BLaER1 (cell line): Measurements from ENCODE around the gene KIF26B.
"Not testable (repeated sequence)": the region's sequence is repeated elsewhere in the genome, so short reads cannot be mapped to it uniquely, and the experiment has no call there.

ENCODE experiments used
- H3K27ac ChIP-seq: shearing (Covaris generic); formaldehyde crosslinking; 2 replicates; pipeline ENCODE4 v1.8.1; 2022
- H3K27me3 ChIP-seq: shearing (Covaris generic); formaldehyde crosslinking; 2 replicates; pipeline ENCODE4 v1.8.1; 2022
- H3K36me3 ChIP-seq: shearing (Covaris generic); formaldehyde crosslinking; 2 replicates; pipeline ENCODE4 v1.8.1; 2022
- H3K4me1 ChIP-seq: shearing (Covaris generic); formaldehyde crosslinking; 2 replicates; pipeline ENCODE4 v1.8.1; 2022
- H3K4me2 ChIP-seq: shearing (Covaris generic); formaldehyde crosslinking; 2 replicates; pipeline ENCODE4 v1.8.1; 2022
- H3K4me3 ChIP-seq: shearing (Covaris generic); formaldehyde crosslinking; 2 replicates; pipeline ENCODE4 v1.8.1; 2022
- H3K9ac ChIP-seq: shearing (Covaris generic); formaldehyde crosslinking; 2 replicates; pipeline ENCODE4 v1.8.1; 2022
- H3K9me3 ChIP-seq: shearing (Covaris generic); formaldehyde crosslinking; 2 replicates; pipeline ENCODE4 v1.8.1; 2022
- H4K20me1 ChIP-seq: shearing (Covaris generic); formaldehyde crosslinking; 2 replicates; pipeline ENCODE4 v1.8.1; 2022
- Cebpa-rat ChIP-seq: shearing (Covaris generic); IDR thresholded peaks from 2 replicates; pipeline ENCODE4 v1.8.1; 2022

Gene KIF26B

DNA sequence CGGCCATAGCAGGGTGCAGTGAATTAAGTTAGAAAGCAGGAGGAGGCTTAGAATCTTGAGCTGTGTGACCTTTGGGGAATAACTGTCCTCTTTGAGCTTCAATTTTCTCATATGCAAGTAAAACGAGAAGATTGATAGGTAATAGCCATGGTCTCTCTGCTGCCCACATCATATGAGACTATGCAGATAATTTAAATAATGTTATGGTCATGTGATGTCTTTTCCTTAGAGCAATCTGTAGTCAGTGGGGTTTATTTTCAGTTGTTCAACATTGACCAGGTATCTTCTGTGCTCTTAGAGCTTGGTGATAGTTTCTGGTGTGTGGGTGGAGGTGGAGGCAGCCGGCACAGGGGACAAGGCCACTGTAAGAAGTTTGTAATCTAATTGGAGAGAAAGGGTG, 537.1 kb downstream of the KIF26B start:
- Histone ChIP-seq H3K9ac (no peak overlapping the region), H3K9me3 (peaks cover 17% of the 10 kb centered on the region), H3K4me2 (no peak overlapping the region), H3K27me3 (no peaks in the 10 kb centered on the region), H3K36me3 (no peaks in the 10 kb centered on the region), H3K4me3 (no peak overlapping the region), H3K27ac (no peak overlapping the region), H3K4me1 (no peaks in the 10 kb centered on the region), H4K20me1 (no peaks in the 10 kb centered on the region)
- TF ChIP-seq Cebpa-rat: no peak

GRCh38 chr1:245692318-245692717, 537.5 kb downstream of the KIF26B start:
- H4K20me1 ChIP-seq: no peaks in the 10 kb centered on the region
- H3K27ac ChIP-seq: no peak overlapping the region
- peaks cover 17% of the 10 kb centered on the region for H3K9me3 ChIP-seq
- H3K36me3 ChIP-seq: no peaks in the 10 kb centered on the region
- no peaks in the 10 kb centered on the region for H3K27me3 ChIP-seq
- no peak overlapping the region for H3K4me2 ChIP-seq
- no peaks in the 10 kb centered on the region for H3K4me1 ChIP-seq
- no peak overlapping the region for H3K9ac ChIP-seq
- TF ChIP-seq Cebpa-rat: no peak
- no peak overlapping the region for H3K4me3 ChIP-seq

DNA sequence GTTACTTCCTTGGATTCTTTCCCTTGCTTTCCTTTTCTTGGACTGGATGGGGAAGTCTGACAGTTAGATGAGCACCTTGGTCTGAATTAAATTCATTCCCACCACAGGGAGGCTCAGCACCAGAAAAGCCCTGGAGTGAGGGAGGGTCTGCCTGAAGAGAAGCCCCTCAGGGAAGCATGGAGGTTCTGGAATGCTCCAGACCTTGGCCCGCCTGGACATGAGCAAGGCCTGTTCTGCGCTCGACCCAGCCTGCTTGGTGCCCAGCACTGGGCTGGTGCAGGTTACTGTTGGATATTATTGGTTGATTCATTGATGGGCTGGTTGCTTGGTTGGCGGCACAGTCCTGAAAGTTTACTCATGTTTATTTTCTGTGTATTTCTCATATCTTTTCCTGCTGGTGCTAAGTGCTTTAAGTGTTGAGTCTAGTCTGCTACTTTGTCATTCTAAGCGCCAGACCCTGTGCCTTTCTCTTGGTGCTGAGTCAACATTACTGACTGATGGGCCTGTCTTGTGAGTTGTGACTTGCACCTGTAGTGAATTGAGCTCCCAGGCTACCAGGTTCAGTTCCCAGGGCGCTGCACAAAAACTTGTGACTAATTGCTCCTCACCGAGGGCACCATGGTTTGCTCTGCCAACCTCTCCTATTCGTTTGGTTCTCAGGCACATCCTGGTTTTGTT, 538.5 kb downstream of the KIF26B start:
- Histone ChIP-seq H3K9me3 (peaks cover 8% of the 10 kb centered on the region), H3K4me2 (no peak overlapping the region), H3K27me3 (no peaks in the 10 kb centered on the region), H3K4me3 (no peak overlapping the region), H3K9ac (no peak overlapping the region), H3K36me3 (no peaks in the 10 kb centered on the region), H3K4me1 (peaks cover 2% of the 10 kb centered on the region), H4K20me1 (no peaks in the 10 kb centered on the region), H3K27ac (no peak overlapping the region)
- no peak for TF ChIP-seq Cebpa-rat

GRCh38 chr1:245693941-245694752, 539.4 kb downstream of the KIF26B start:
- Histone ChIP-seq H3K9ac (no peak overlapping the region), H4K20me1 (no peaks in the 10 kb centered on the region), H3K27ac (no peak overlapping the region), H3K9me3 (no peaks in the 10 kb centered on the region), H3K27me3 (no peaks in the 10 kb centered on the region), H3K36me3 (no peaks in the 10 kb centered on the region), H3K4me1 (peaks cover 11% of the 10 kb centered on the region), H3K4me2 (no peak overlapping the region), H3K4me3 (no peak overlapping the region)
- TF ChIP-seq Cebpa-rat: no peak

GRCh38 chr1:245694753-245695195, 540.0 kb downstream of the KIF26B start:
- Histone ChIP-seq H3K4me1 (peaks cover 17% of the 10 kb centered on the region), H3K9me3 (no peaks in the 10 kb centered on the region), H3K4me2 (no peak overlapping the region), H3K36me3 (no peaks in the 10 kb centered on the region), H3K4me3 (no peak overlapping the region), H4K20me1 (no peaks in the 10 kb centered on the region), H3K9ac (no peak overlapping the region), H3K27ac (no peak overlapping the region), H3K27me3 (no peaks in the 10 kb centered on the region)
- TF ChIP-seq Cebpa-rat: no peak

GRCh38 chr1:245695211-245695610, 540.4 kb downstream of the KIF26B start:
- Histone ChIP-seq H3K4me2 (no peak overlapping the region), H3K9me3 (no peaks in the 10 kb centered on the region), H3K27ac (no peak overlapping the region), H3K9ac (no peak overlapping the region), H3K4me3 (no peak overlapping the region), H3K36me3 (no peaks in the 10 kb centered on the region), H3K27me3 (no peaks in the 10 kb centered on the region), H4K20me1 (no peaks in the 10 kb centered on the region), H3K4me1 (peaks cover 21% of the 10 kb centered on the region)
- TF ChIP-seq Cebpa-rat: no peak

DNA sequence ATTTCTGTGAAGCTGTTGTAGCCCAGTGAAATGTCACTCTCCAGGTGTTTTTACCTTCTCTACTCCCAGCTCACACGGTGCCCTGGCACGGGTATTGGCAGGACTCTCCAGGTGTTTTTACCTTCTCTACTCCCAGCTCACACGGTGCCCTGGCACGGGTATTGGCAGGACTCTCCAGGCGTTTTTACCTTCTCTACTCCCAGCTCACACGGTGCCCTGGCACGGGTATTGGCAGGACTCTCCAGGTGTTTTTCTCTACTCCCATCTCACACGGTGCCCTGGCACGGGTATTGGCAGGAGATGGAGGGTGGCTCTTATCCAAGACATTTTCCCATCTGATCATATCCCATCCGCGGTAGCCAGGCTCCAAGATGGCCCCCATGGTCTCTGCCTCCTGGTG, 540.9 kb downstream of the KIF26B start:
- not testable (repeated sequence) for H4K20me1 ChIP-seq, H3K9ac ChIP-seq, H3K4me3 ChIP-seq, H3K27ac ChIP-seq, H3K36me3 ChIP-seq, H3K9me3 ChIP-seq, H3K4me2 ChIP-seq, H3K27me3 ChIP-seq
- H3K4me1 ChIP-seq: peaks cover 22% of the 10 kb centered on the region

DNA sequence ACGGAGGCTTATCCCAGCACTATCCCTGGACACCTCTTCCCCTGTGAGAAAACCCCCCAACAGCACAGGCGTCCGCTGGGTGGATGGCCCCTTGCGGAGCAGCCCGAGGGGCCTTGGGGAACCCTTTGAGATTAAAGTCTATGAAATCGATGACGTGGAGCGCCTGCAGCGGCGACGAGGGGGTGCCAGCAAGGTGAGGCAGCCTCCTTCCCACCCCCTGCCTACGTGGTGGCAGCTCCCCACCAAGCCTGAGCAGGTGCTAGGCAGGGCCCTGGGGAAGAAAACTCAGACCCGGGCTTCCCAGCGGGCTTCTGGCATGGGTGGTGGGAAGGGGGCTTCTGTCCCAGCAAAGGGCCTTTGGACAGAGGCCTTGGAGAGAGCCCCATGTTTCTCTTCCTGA, 543.3 kb downstream of the KIF26B start:
- Histone ChIP-seq H4K20me1 (no peaks in the 10 kb centered on the region), H3K27ac (no peak overlapping the region), H3K4me3 (no peak overlapping the region), H3K27me3 (no peaks in the 10 kb centered on the region), H3K9me3 (no peaks in the 10 kb centered on the region), H3K4me1 (peaks cover 32% of the 10 kb centered on the region), H3K36me3 (no peaks in the 10 kb centered on the region), H3K9ac (no peak overlapping the region), H3K4me2 (0 out of 2 replicates have a peak overlapping the region, but pooled peaks have one; percentile 40)
- TF ChIP-seq Cebpa-rat: no peak

DNA sequence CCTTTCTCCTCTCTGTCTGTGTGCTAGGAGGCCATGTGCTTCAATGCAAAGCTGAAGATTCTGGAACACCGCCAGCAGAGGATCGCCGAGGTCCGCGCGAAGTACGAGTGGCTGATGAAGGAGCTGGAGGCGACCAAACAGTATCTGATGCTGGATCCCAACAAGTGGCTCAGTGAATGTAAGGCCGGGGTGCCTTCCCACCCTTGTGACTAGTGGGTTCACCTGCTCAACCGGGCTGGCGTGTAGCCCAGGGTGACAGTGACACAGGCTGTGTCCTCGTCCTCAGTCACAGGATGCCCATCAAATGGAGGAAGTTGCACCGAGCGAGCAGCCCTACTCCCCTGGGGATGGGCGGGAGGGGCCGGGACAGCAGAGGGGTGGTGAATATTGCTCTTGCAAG, 544.1 kb downstream of the KIF26B start:
- Histone ChIP-seq H3K4me2 (peak overlapping the region; percentile 40), H3K36me3 (no peaks in the 10 kb centered on the region), H3K27me3 (no peaks in the 10 kb centered on the region), H3K27ac (no peak overlapping the region), H4K20me1 (no peaks in the 10 kb centered on the region), H3K4me1 (peaks cover 32% of the 10 kb centered on the region), H3K9ac (no peak overlapping the region), H3K4me3 (no peak overlapping the region), H3K9me3 (no peaks in the 10 kb centered on the region)
- no peak for TF ChIP-seq Cebpa-rat

DNA sequence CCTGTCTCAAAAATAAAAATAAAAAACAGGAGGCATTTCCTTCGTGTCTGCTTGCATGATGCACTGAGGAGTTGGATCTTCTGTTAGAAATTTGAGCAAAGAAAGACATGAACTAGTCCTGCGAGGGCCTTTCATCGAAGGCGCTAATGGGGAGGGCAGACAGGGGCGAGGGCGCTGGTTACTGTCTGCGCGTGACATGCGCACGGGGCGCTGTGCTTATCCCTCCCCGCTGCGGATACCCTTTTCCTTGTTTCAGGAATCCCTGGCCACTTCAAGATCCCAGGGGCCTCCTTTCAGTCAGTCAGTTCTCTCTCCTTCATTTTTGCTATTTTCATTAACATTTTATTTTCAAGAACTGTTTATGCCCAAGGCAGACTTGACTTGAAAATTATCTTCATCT, 545.8 kb downstream of the KIF26B start:
- TF ChIP-seq Cebpa-rat: no peak
- no peaks in the 10 kb centered on the region for H3K27me3 ChIP-seq
- H3K4me3 ChIP-seq: no peak overlapping the region
- H3K9me3 ChIP-seq: no peaks in the 10 kb centered on the region
- no peak overlapping the region for H3K4me2 ChIP-seq
- H3K27ac ChIP-seq: no peak overlapping the region
- H4K20me1 ChIP-seq: no peaks in the 10 kb centered on the region
- no peaks in the 10 kb centered on the region for H3K36me3 ChIP-seq
- no peak overlapping the region for H3K9ac ChIP-seq
- peaks cover 42% of the 10 kb centered on the region for H3K4me1 ChIP-seq
